Astrocyte (in vitro differentiated cells and primary cell): ENCODE results near the gene ALOXE3. TPM values are rescaled to one million over a fixed set of nuclear protein-coding genes. Genes with fewer than 3 reads are reported as not detected.

ENCODE experiments used
- DNase-seq: peaks from one replicate; pipeline ENCODE4 v3.0.0-alpha.2; 2010; ENCODE audit warnings: low read depth
- FAIRE-seq: peaks from 2 replicates; lab custom pipeline; 2011; peaks lifted over from hg19 to GRCh38; lab: Jason Lieb, UNC
- H2AFZ ChIP-seq: 2 replicates; pipeline ENCODE4 v1.6.0; 2012; ENCODE audit warnings: low read depth, low read length, inconsistent platforms
- H3K27ac ChIP-seq: 2 replicates; pipeline ENCODE4 v1.5.1; 2011; ENCODE audit warnings: low read depth, low read length, inconsistent platforms
- H3K27me3 ChIP-seq: 2 replicates; pipeline ENCODE4 v1.6.0; 2011; ENCODE audit warnings: low read length, inconsistent platforms; ENCODE audit not compliant: insufficient read depth
- H3K36me3 ChIP-seq: 2 replicates; pipeline ENCODE4 v1.5.1; 2011; ENCODE audit warnings: low read length, inconsistent platforms; ENCODE audit not compliant: insufficient read depth
- H3K4me1 ChIP-seq: 2 replicates; pipeline ENCODE4 v1.5.1; 2011; ENCODE audit warnings: low read length, inconsistent platforms; ENCODE audit not compliant: insufficient read depth
- H3K4me2 ChIP-seq: 2 replicates; pipeline ENCODE4 v1.6.0; 2012; ENCODE audit warnings: low read length, inconsistent platforms
- H3K4me3 ChIP-seq: 2 replicates; pipeline ENCODE4 v1.5.1; 2011; ENCODE audit warnings: low read depth, mild to moderate bottlenecking, low read length, inconsistent platforms; ENCODE audit not compliant: insufficient read depth
- H3K79me2 ChIP-seq: 2 replicates; pipeline ENCODE4 v1.6.0; 2012; ENCODE audit warnings: mild to moderate bottlenecking, low read length, inconsistent platforms; ENCODE audit not compliant: insufficient read depth
- H3K9ac ChIP-seq: 2 replicates; pipeline ENCODE4 v1.6.0; 2012; ENCODE audit warnings: mild to moderate bottlenecking, low read length, inconsistent platforms
- H3K9me3 ChIP-seq: 2 replicates; pipeline ENCODE4 v1.5.1; 2012; ENCODE audit warnings: low read depth, mild to moderate bottlenecking, low read length, inconsistent platforms; ENCODE audit not compliant: insufficient read depth
- H4K20me1 ChIP-seq: 2 replicates; pipeline ENCODE4 v1.6.0; 2012; ENCODE audit warnings: low read length, inconsistent platforms; ENCODE audit not compliant: insufficient read depth
- H3K27ac Mint-ChIP-seq: one replicate; pipeline ENCODE4 v1.8.0; 2021; ENCODE audit warnings: mild to moderate bottlenecking, mixed read lengths; ENCODE audit not compliant: unreplicated experiment
- H3K27me3 Mint-ChIP-seq: one replicate; pipeline ENCODE4 v1.8.0; 2021; ENCODE audit warnings: low read depth, mixed read lengths; ENCODE audit not compliant: unreplicated experiment
- H3K36me3 Mint-ChIP-seq: one replicate; pipeline ENCODE4 v1.8.0; 2021; ENCODE audit warnings: low read depth, mixed read lengths; ENCODE audit not compliant: unreplicated experiment
- H3K4me1 Mint-ChIP-seq: one replicate; pipeline ENCODE4 v1.8.0; 2021; ENCODE audit warnings: low read depth, mixed read lengths; ENCODE audit not compliant: unreplicated experiment
- H3K4me3 Mint-ChIP-seq: one replicate; pipeline ENCODE4 v1.8.0; 2021; ENCODE audit warnings: mild to moderate bottlenecking, moderate library complexity, mixed read lengths; ENCODE audit not compliant: unreplicated experiment
- H3K9me3 Mint-ChIP-seq: one replicate; pipeline ENCODE4 v1.8.0; 2021; ENCODE audit warnings: mild to moderate bottlenecking, mixed read lengths; ENCODE audit not compliant: unreplicated experiment
- EZH2 ChIP-seq: IDR thresholded peaks from 2 replicates; pipeline ENCODE4 v1.6.1; 2012; ENCODE audit warnings: mild to moderate bottlenecking, low read length, inconsistent platforms; ENCODE audit not compliant: insufficient read depth
- total RNA-seq: library from RNA; stranded (reverse); gene quantifications from 2 replicates; pipeline ENCODE4 v1.2.1, GENCODE V29; 2021
- TF ChIP-seq, protein P1 (sequence below): IDR thresholded peaks from 2 replicates; pipeline ENCODE4 v1.5.1; 2011; ENCODE audit warnings: low read depth, mild to moderate bottlenecking, inconsistent platforms, low read length, moderate library complexity; ENCODE audit not compliant: insufficient read depth

ALOXE3 gene
- total RNA-seq, 1 donor from 2014 or later: 0.82 TPM

GRCh38 chr17:8149419-8150193 lies 31.3 kb upstream of the ALOXE3 start:
- Histone ChIP-seq H3K36me3 (peaks cover 3% of the 10 kb centered on the region), H3K9ac (no peak overlapping the region), H2AFZ (no peak overlapping the region), H3K27me3 (no peaks in the 10 kb centered on the region), H3K9me3 (no peaks in the 10 kb centered on the region), H3K4me2 (no peak overlapping the region), H4K20me1 (peaks cover 17% of the 10 kb centered on the region), H3K27ac (no peak overlapping the region), H3K79me2 (peaks cover 4% of the 10 kb centered on the region), H3K4me1 (peaks cover 38% of the 10 kb centered on the region), H3K4me3 (no peak overlapping the region)
- Mint-ChIP-seq H3K27me3 (no peaks in the 10 kb centered on the region), H3K4me1 (peaks cover 15% of the 10 kb centered on the region), H3K9me3 (peaks cover 2% of the 10 kb centered on the region), H3K4me3 (no peak overlapping the region), H3K27ac (no peak overlapping the region), H3K36me3 (peaks cover 24% of the 10 kb centered on the region)
- TF ChIP-seq, protein P1, sequence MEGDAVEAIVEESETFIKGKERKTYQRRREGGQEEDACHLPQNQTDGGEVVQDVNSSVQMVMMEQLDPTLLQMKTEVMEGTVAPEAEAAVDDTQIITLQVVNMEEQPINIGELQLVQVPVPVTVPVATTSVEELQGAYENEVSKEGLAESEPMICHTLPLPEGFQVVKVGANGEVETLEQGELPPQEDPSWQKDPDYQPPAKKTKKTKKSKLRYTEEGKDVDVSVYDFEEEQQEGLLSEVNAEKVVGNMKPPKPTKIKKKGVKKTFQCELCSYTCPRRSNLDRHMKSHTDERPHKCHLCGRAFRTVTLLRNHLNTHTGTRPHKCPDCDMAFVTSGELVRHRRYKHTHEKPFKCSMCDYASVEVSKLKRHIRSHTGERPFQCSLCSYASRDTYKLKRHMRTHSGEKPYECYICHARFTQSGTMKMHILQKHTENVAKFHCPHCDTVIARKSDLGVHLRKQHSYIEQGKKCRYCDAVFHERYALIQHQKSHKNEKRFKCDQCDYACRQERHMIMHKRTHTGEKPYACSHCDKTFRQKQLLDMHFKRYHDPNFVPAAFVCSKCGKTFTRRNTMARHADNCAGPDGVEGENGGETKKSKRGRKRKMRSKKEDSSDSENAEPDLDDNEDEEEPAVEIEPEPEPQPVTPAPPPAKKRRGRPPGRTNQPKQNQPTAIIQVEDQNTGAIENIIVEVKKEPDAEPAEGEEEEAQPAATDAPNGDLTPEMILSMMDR: no peak
- TF ChIP-seq EZH2: no peak
- DNase-seq (no peak), FAIRE-seq (no peak)

DNA sequence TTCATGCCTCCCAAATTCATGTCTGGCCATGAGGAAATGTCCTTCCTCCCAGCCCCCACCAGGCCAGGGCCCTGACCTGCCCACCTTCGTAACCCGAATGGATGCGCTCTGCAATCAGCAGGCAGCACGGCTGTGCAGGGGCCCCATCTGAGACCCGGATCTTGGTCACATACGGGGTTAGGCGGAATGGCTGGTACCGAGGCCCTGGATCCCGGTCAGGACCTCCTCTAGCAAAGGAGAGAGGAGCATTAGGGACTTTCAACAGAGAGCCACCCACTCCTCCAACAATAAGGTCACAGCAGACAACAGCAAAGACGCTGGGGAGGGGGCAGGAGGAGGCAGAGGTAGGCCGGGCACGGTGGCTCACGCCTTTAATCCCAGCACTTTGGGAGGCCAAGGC lies 30.2 kb upstream of the ALOXE3 start:
- Mint-ChIP-seq H3K4me1 (peaks cover 9% of the 10 kb centered on the region), H3K9me3 (peaks cover 2% of the 10 kb centered on the region), H3K27me3 (no peaks in the 10 kb centered on the region), H3K36me3 (peaks cover 29% of the 10 kb centered on the region), H3K4me3 (no peak overlapping the region), H3K27ac (no peak overlapping the region)
- no peak for TF ChIP-seq EZH2
- TF ChIP-seq, protein P1: no peak
- peaks cover 3% of the 10 kb centered on the region for H3K36me3 ChIP-seq
- no peaks in the 10 kb centered on the region for H3K9me3 ChIP-seq
- peaks cover 29% of the 10 kb centered on the region for H3K4me1 ChIP-seq
- DNase-seq (no peak), FAIRE-seq (no peak)
- no peak overlapping the region for H2AFZ ChIP-seq
- peaks cover 4% of the 10 kb centered on the region for H3K79me2 ChIP-seq
- H3K27ac ChIP-seq: no peak overlapping the region
- no peak overlapping the region for H3K4me2 ChIP-seq
- H3K9ac ChIP-seq: no peak overlapping the region
- H4K20me1 ChIP-seq: peaks cover 17% of the 10 kb centered on the region
- H3K27me3 ChIP-seq: no peaks in the 10 kb centered on the region
- H3K4me3 ChIP-seq: no peak overlapping the region

GRCh38 chr17:8147805-8148404 lies 29.6 kb upstream of the ALOXE3 start:
- FAIRE-seq: no peak
- Histone ChIP-seq H3K79me2 (peaks cover 4% of the 10 kb centered on the region), H3K9ac (no peak overlapping the region), H3K9me3 (no peaks in the 10 kb centered on the region), H3K27me3 (no peaks in the 10 kb centered on the region), H4K20me1 (peaks cover 13% of the 10 kb centered on the region), H3K4me3 (no peak overlapping the region), H3K27ac (no peak overlapping the region), H3K4me2 (no peak overlapping the region), H3K36me3 (peaks cover 3% of the 10 kb centered on the region), H3K4me1 (peaks cover 22% of the 10 kb centered on the region), H2AFZ (no peak overlapping the region)
- peaks cover 29% of the 10 kb centered on the region for H3K36me3 Mint-ChIP-seq
- TF ChIP-seq, protein P1: no peak
- no peak for TF ChIP-seq EZH2
- H3K4me3 Mint-ChIP-seq: no peak overlapping the region
- H3K27me3 Mint-ChIP-seq: no peaks in the 10 kb centered on the region
- H3K27ac Mint-ChIP-seq: no peak overlapping the region
- peaks cover 4% of the 10 kb centered on the region for H3K4me1 Mint-ChIP-seq
- H3K9me3 Mint-ChIP-seq: peaks cover 2% of the 10 kb centered on the region
- DNase-seq: no peak
